Naive thymus-derived CD8-positive, alpha-beta T cell (primary cell): ENCODE data around the gene RET. TPM values are rescaled to one million over a fixed set of nuclear protein-coding genes. Genes with fewer than 3 reads are reported as not detected.
A peak's percentile ranks its signal among the peaks of the same experiment; 100 is the strongest.

Experiments
- ATAC-seq, 2 donors: fragments of 150-1000 bp; cut with Tn5 transposase in 1 of 2; sonication (Bioruptor Pico), chemical (Tn5 transposase) in 1 of 2; 1 replicate in 1 of 2; 2 replicates in 1 of 2; pipeline ENCODE4 v1.10.0; 2021; ENCODE audit warnings: mild to moderate bottlenecking in 2 of 2, moderate library complexity in 2 of 2
- POLR2A ChIA-PET: fragments of 350-600 bp; sonication (Branson Sonifier 250); formaldehyde crosslinking; loops from one replicate; lab custom pipeline; 2021; ENCODE audit warnings: antibody characterized with exemption; lab: Charles Lee
- DNase-seq, 10 donors: peaks; one replicate each; pipeline versions ENCODE4 v3.0.0 to v3.0.0-alpha.2; 2020 to 2022
- H3K27ac Mint-ChIP-seq, 10 donors: one replicate each; pipeline ENCODE4 v1.8.0; 2020 to 2022; ENCODE audit warnings: mild to moderate bottlenecking in 10 of 10, mixed read lengths in 10 of 10, moderate library complexity in 4 of 10, inconsistent platforms in 1 of 10
- H3K27me3 Mint-ChIP-seq, 5 donors: one replicate each; pipeline ENCODE4 v1.8.0; 2021 to 2022; ENCODE audit warnings: mixed read lengths in 5 of 5
- H3K36me3 Mint-ChIP-seq, 3 donors: one replicate each; pipeline ENCODE4 v1.8.0; 2020 to 2022; ENCODE audit warnings: mixed read lengths in 3 of 3, mild to moderate bottlenecking in 2 of 3, inconsistent platforms in 1 of 3
- H3K4me1 Mint-ChIP-seq, 4 donors: one replicate each; pipeline ENCODE4 v1.8.0; 2021 to 2022; ENCODE audit warnings: mixed read lengths in 4 of 4
- H3K4me3 Mint-ChIP-seq, 10 donors: one replicate each; pipeline ENCODE4 v1.8.0; 2020 to 2022; ENCODE audit warnings: mild to moderate bottlenecking in 10 of 10, mixed read lengths in 10 of 10, moderate library complexity in 6 of 10, inconsistent platforms in 1 of 10
- H3K9me3 Mint-ChIP-seq, 9 donors: one replicate each; pipeline ENCODE4 v1.8.0; 2020 to 2022; ENCODE audit warnings: mixed read lengths in 9 of 9, mild to moderate bottlenecking in 3 of 9, inconsistent platforms in 1 of 9, moderate library complexity in 1 of 9
- polyA plus RNA-seq, 3 donors: library from polyadenylated mRNA; unstranded; fragments of 300-500 nt; fragmentation: Illumina TruSeq; gene quantifications; one replicate each; pipeline ENCODE4 v1.2.3, GENCODE V29; 2021
- total RNA-seq, 8 experiments: library from RNA in 2 of 8; stranded (reverse) in 2 of 8; gene quantifications; one replicate each; pipeline ENCODE4 v1.2.3 and lab custom pipeline; 2021 to 2026

RET gene
- total and polyA plus RNA-seq, 5 experiments from 2014 or later = not detected

- no peaks in the 10 kb centered on the region for H3K4me1 Mint-ChIP-seq
- POLR2A ChIA-PET = no interaction called here
- no peaks in the 10 kb centered on the region for H3K9me3 Mint-ChIP-seq
These were observed 8.2 kb upstream of the RET start for GRCh38 chr10:43068471-43069210.

GRCh38 chr10:43069211-43069515, 7.7 kb upstream of the RET start:
- ATAC-seq = no peak
- POLR2A ChIA-PET = no interaction called here
- Mint-ChIP-seq H3K36me3 (no peaks in the 10 kb centered on the region), H3K4me3 (no peak overlapping the region), H3K27me3 (peaks cover 0 to 5% (median 4%) of the 10 kb centered on the region in 5 donors), H3K27ac (no peak overlapping the region), H3K4me1 (no peaks in the 10 kb centered on the region), H3K9me3 (no peaks in the 10 kb centered on the region)
- DNase-seq = no peak

More at GRCh38 chr10:43068471-43069210, 8.2 kb upstream of the RET start:
- peaks cover 0 to 5% (median 0%) of the 10 kb centered on the region in 5 donors for H3K27me3 Mint-ChIP-seq
- DNase-seq = no peak
- no peaks in the 10 kb centered on the region for H3K36me3 Mint-ChIP-seq
- ATAC-seq = no peak
- no peak overlapping the region for H3K27ac Mint-ChIP-seq
- H3K4me3 Mint-ChIP-seq = no peak overlapping the region

GRCh38 chr10:43069579-43069978, 7.3 kb upstream of the RET start:
- H3K4me1 Mint-ChIP-seq = no peaks in the 10 kb centered on the region
- POLR2A ChIA-PET = no interaction called here
- H3K36me3 Mint-ChIP-seq = no peaks in the 10 kb centered on the region
- ATAC-seq (no peak), DNase-seq (no peak)
- no peak overlapping the region for H3K27ac Mint-ChIP-seq
- H3K9me3 Mint-ChIP-seq = no peaks in the 10 kb centered on the region
- H3K27me3 Mint-ChIP-seq = peaks cover 0 to 5% (median 5%) of the 10 kb centered on the region in 5 donors
- no peak overlapping the region for H3K4me3 Mint-ChIP-seq

GRCh38 chr10:43070121-43071085, 6.5 kb upstream of the RET start:
- ATAC-seq (no peak), DNase-seq (no peak)
- H3K9me3 Mint-ChIP-seq = no peaks in the 10 kb centered on the region
- no peak overlapping the region for H3K4me3 Mint-ChIP-seq
- no peaks in the 10 kb centered on the region for H3K36me3 Mint-ChIP-seq
- POLR2A ChIA-PET = no interaction called here
- H3K27ac Mint-ChIP-seq = no peak overlapping the region
- H3K27me3 Mint-ChIP-seq = peaks cover 2 to 11% (median 5%) of the 10 kb centered on the region in 5 donors
- H3K4me1 Mint-ChIP-seq = no peaks in the 10 kb centered on the region

GRCh38 chr10:43071865-43072650, 4.8 kb upstream of the RET start:
- H3K9me3 Mint-ChIP-seq = no peaks in the 10 kb centered on the region
- ATAC-seq (no peak), DNase-seq (no peak)
- H3K4me3 Mint-ChIP-seq = no peak overlapping the region
- POLR2A ChIA-PET = no interaction called here
- peaks cover 0 to 3% (median under 1%) of the 10 kb centered on the region in 4 donors for H3K4me1 Mint-ChIP-seq
- H3K27me3 Mint-ChIP-seq = peaks cover 6 to 19% (median 14%) of the 10 kb centered on the region in 5 donors
- H3K27ac Mint-ChIP-seq = no peak overlapping the region
- no peaks in the 10 kb centered on the region for H3K36me3 Mint-ChIP-seq

- Mint-ChIP-seq H3K9me3 (no peaks in the 10 kb centered on the region), H3K4me3 (peak overlapping the region in 1 of 10 donors; percentile 51), H3K27me3 (peaks cover 6 to 27% (median 17%) of the 10 kb centered on the region in 5 donors), H3K4me1 (peaks cover 0 to 6% (median 2%) of the 10 kb centered on the region in 4 donors), H3K27ac (no peak overlapping the region), H3K36me3 (no peaks in the 10 kb centered on the region)
- ATAC-seq (no peak), DNase-seq (no peak)
- POLR2A ChIA-PET = no interaction called here
These were observed 3.7 kb upstream of the RET start for GRCh38 chr10:43073191-43073590.

GRCh38 chr10:43073721-43074120, 3.1 kb upstream of the RET start:
- Mint-ChIP-seq H3K36me3 (no peaks in the 10 kb centered on the region), H3K9me3 (no peaks in the 10 kb centered on the region), H3K27me3 (peaks cover 6 to 33% (median 21%) of the 10 kb centered on the region in 5 donors), H3K4me3 (peak overlapping the region in 1 of 10 donors; percentile 66), H3K27ac (no peak overlapping the region), H3K4me1 (peaks cover 0 to 6% (median 2%) of the 10 kb centered on the region in 4 donors)
- DNase-seq = no peak
- POLR2A ChIA-PET = no interaction called here
- ATAC-seq = no peak

- Mint-ChIP-seq H3K4me3 (no peak overlapping the region), H3K27me3 (peaks cover 11 to 38% (median 25%) of the 10 kb centered on the region in 5 donors)
- DNase-seq = no peak
These were observed 2.5 kb upstream of the RET start for GRCh38 chr10:43074409-43074808.

GRCh38 chr10:43074827-43075611, 1.9 kb upstream of the RET start:
- Mint-ChIP-seq H3K36me3 (no peaks in the 10 kb centered on the region), H3K4me1 (peaks cover 0 to 7% (median 3%) of the 10 kb centered on the region in 4 donors), H3K9me3 (no peaks in the 10 kb centered on the region), H3K27me3 (peaks cover 11 to 44% (median 31%) of the 10 kb centered on the region in 5 donors), H3K4me3 (no peak overlapping the region), H3K27ac (no peak overlapping the region)
- ATAC-seq = no peak
- POLR2A ChIA-PET = no interaction called here
- no peak for DNase-seq

More at GRCh38 chr10:43074409-43074808, 2.5 kb upstream of the RET start:
- H3K9me3 Mint-ChIP-seq = no peaks in the 10 kb centered on the region
- POLR2A ChIA-PET = no interaction called here
- H3K27ac Mint-ChIP-seq = no peak overlapping the region
- peaks cover 0 to 7% (median 3%) of the 10 kb centered on the region in 4 donors for H3K4me1 Mint-ChIP-seq
- H3K36me3 Mint-ChIP-seq = no peaks in the 10 kb centered on the region
- ATAC-seq = no peak

- Mint-ChIP-seq H3K36me3 (no peaks in the 10 kb centered on the region), H3K4me1 (peaks cover 0 to 7% (median 3%) of the 10 kb centered on the region in 4 donors), H3K27me3 (peaks cover 11 to 45% (median 32%) of the 10 kb centered on the region in 5 donors), H3K9me3 (no peaks in the 10 kb centered on the region), H3K27ac (no peak overlapping the region), H3K4me3 (peak overlapping the region in 1 of 10 donors; percentile 49)
- POLR2A ChIA-PET = no interaction called here
- DNase-seq (no peak), ATAC-seq (no peak)
These were observed 1.3 kb upstream of the RET start for GRCh38 chr10:43075612-43076003.

- POLR2A ChIA-PET = no interaction called here
- Mint-ChIP-seq H3K36me3 (no peaks in the 10 kb centered on the region), H3K9me3 (no peaks in the 10 kb centered on the region), H3K27me3 (peaks cover 11 to 52% (median 39%) of the 10 kb centered on the region in 5 donors), H3K4me1 (peaks cover 0 to 7% (median 3%) of the 10 kb centered on the region in 4 donors), H3K27ac (no peak overlapping the region), H3K4me3 (peak overlapping the region in 7 of 10 donors; percentile 30 to 63 (median 52))
- DNase-seq (no peak), ATAC-seq (no peak)
These were observed 476 bp upstream of the RET start for GRCh38 chr10:43076311-43076875.
